Thoracic aorta (tissue), 2 donors: Measurements from ENCODE around the gene CD101. TPM values are rescaled to one million over a fixed set of nuclear protein-coding genes. Genes with fewer than 3 reads are reported as not detected.

ENCODE experiments used
- ATAC-seq: fragments of 150-250 bp; one replicate; pipeline ENCODE4 v1.8.0; 2017; ENCODE audit warnings: low read depth; ENCODE audit not compliant: insufficient number of reproducible peaks, low FRiP score
- DNase-seq: peaks from one replicate; pipeline ENCODE4 v3.0.0-alpha.2; 2020; ENCODE audit warnings: low spot score
- H3K27ac ChIP-seq, 2 donors: fragments of 200-600 bp; sonication (generic); 1 replicate in 1 of 2; 2 replicates in 1 of 2; pipeline ENCODE4 v1.5.1; 2016; ENCODE audit warnings: mild to moderate bottlenecking in 2 of 2, moderate library complexity in 2 of 2
- H3K27me3 ChIP-seq: fragments of 200-600 bp; sonication (generic); replicated peaks from 2 replicates; pipeline ENCODE4 v1.6.0; 2016; ENCODE audit warnings: mild to moderate bottlenecking; ENCODE audit not compliant: insufficient read depth
- H3K36me3 ChIP-seq: fragments of 200-600 bp; sonication (generic); one replicate; pipeline ENCODE4 v1.5.1; 2016
- H3K4me1 ChIP-seq, 2 donors: fragments of 200-600 bp; sonication (generic); 1 replicate in 1 of 2; 2 replicates in 1 of 2; pipeline versions ENCODE4 v1.5.1 to v1.6.0; 2016; ENCODE audit warnings: low read depth in 2 of 2, mild to moderate bottlenecking in 1 of 2; ENCODE audit not compliant: control insufficient read depth in 1 of 2
- H3K4me3 ChIP-seq: fragments of 200-600 bp; sonication (generic); 2 replicates; pipeline ENCODE4 v1.5.1; 2016; ENCODE audit warnings: mild to moderate bottlenecking
- H3K9me3 ChIP-seq: fragments of 200-600 bp; sonication (generic); 2 replicates; pipeline ENCODE4 v1.5.1; 2016
- CTCF ChIP-seq: fragments of 200-600 bp; sonication (generic); IDR thresholded peaks from one replicate; pipeline ENCODE4 v1.5.1; 2019; ENCODE audit warnings: antibody characterized with exemption
- total RNA-seq, 2 donors: library from RNA; depleted of rRNA; stranded (reverse); fragments of >200 nt; gene quantifications; one replicate each; pipeline versions ENCODE4 v1.1.0 to v1.2.3, GENCODE V29; 2016

Gene CD101
- total RNA-seq, 2 donors from 2014 or later = 0.85 to 1.8 TPM

GRCh38 chr1:116957646-116958045 lies 43.9 kb upstream of the CD101 start:
- no peaks in the 10 kb centered on the region for H3K36me3 ChIP-seq
- no peak for ATAC-seq
- H3K4me3 ChIP-seq = no peak overlapping the region
- no peaks in the 10 kb centered on the region for H3K9me3 ChIP-seq
- TF ChIP-seq CTCF = no peak
- no peak for DNase-seq
- H3K4me1 ChIP-seq = no peaks in the 10 kb centered on the region
- H3K27ac ChIP-seq = no peak overlapping the region
- H3K27me3 ChIP-seq = no peaks in the 10 kb centered on the region

DNA sequence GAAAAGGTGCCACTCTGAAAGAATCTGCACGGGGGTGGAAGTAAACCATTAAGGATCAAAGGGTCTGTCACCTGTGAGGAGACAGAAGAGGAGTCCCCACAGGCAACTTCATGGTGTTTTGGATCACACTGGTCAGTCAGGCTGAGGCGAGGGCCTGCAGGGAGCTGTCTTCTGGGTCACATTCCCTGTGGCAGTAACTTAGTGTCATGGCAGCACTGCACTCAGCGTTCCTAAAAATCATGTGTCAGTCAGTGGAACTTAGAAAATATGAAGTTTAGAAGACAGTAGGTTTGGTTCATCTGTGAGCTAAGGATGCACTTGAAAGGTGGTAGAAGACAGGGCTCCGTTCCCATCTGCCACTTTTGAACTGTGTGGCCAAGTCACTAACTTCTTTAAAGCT lies 43.5 kb upstream of the CD101 start:
- DNase-seq (no peak), ATAC-seq (no peak)
- Histone ChIP-seq H3K27me3 (no peaks in the 10 kb centered on the region), H3K4me3 (no peak overlapping the region), H3K36me3 (no peaks in the 10 kb centered on the region), H3K4me1 (no peaks in the 10 kb centered on the region), H3K9me3 (no peaks in the 10 kb centered on the region), H3K27ac (no peak overlapping the region)
- TF ChIP-seq CTCF = no peak

DNA sequence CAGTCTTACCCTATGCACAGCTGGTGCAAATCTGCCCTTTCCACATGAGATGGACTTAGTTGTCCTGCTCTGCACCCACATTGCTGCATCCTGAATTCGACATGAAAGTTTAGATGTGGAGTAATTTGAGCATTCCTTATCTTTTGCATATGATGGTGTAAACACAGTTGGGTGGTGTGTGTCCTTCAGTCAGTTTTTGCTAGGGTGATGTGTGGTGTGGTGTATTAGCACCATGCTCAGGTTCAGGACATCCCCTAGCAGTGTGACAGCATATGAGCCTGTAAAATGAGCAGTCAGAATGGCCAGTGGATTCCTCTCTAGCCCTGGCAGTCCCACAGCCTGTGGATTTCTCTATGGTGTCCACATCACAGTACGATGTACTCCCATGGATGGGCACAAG lies 42.6 kb upstream of the CD101 start:
- Histone ChIP-seq H3K36me3 (no peaks in the 10 kb centered on the region), H3K9me3 (no peaks in the 10 kb centered on the region), H3K4me3 (no peak overlapping the region), H3K27me3 (no peaks in the 10 kb centered on the region), H3K27ac (no peak overlapping the region), H3K4me1 (no peaks in the 10 kb centered on the region)
- no peak for TF ChIP-seq CTCF
- ATAC-seq (no peak), DNase-seq (no peak)

- Histone ChIP-seq H3K4me3 (no peak overlapping the region), H3K36me3 (no peaks in the 10 kb centered on the region), H3K9me3 (no peaks in the 10 kb centered on the region), H3K27ac (no peak overlapping the region), H3K4me1 (no peaks in the 10 kb centered on the region), H3K27me3 (no peaks in the 10 kb centered on the region)
- ATAC-seq = no peak
- no peak for TF ChIP-seq CTCF
- DNase-seq = no peak
These were observed 40.0 kb upstream of the CD101 start for GRCh38 chr1:116961606-116962005.

- Histone ChIP-seq H3K27ac (no peak overlapping the region), H3K9me3 (no peaks in the 10 kb centered on the region), H3K4me3 (no peak overlapping the region), H3K27me3 (no peaks in the 10 kb centered on the region), H3K4me1 (no peaks in the 10 kb centered on the region), H3K36me3 (no peaks in the 10 kb centered on the region)
- DNase-seq (no peak), ATAC-seq (no peak)
- no peak for TF ChIP-seq CTCF
These were observed 38.4 kb upstream of the CD101 start for GRCh38 chr1:116962987-116963639.
